SKM-1 (cell line): ENCODE measurements around the gene PLXNB3.
"Not testable (repeated sequence)": the region's sequence is repeated elsewhere in the genome, so short reads cannot be mapped to it uniquely, and the experiment has no call there.

Experiments used
- DNase-seq: peaks from one replicate; lab custom pipeline; 2025; ENCODE audit not compliant: unreplicated experiment; lab: John Stamatoyannopoulos, UW

Gene PLXNB3

DNA sequence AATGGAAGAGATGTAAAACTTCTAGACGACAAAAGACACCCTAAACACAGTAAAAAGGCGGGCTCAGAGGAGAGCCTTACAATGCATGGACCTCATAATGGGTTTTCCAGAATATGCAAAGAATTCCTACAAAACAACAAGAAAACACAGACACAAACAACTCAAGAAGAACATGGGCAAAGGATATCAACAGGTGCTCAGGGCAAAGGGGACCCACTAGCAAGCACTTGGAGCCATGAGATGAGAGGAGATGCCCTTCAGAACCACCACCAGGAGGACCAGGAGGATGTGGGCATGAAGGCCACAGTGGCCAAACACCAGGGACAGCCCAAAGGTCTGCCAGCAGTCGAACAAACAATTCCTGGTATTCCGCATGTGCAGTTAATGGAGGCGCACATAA, 49.1 kb downstream of the PLXNB3 start:
- DNase-seq, result no peak

DNA sequence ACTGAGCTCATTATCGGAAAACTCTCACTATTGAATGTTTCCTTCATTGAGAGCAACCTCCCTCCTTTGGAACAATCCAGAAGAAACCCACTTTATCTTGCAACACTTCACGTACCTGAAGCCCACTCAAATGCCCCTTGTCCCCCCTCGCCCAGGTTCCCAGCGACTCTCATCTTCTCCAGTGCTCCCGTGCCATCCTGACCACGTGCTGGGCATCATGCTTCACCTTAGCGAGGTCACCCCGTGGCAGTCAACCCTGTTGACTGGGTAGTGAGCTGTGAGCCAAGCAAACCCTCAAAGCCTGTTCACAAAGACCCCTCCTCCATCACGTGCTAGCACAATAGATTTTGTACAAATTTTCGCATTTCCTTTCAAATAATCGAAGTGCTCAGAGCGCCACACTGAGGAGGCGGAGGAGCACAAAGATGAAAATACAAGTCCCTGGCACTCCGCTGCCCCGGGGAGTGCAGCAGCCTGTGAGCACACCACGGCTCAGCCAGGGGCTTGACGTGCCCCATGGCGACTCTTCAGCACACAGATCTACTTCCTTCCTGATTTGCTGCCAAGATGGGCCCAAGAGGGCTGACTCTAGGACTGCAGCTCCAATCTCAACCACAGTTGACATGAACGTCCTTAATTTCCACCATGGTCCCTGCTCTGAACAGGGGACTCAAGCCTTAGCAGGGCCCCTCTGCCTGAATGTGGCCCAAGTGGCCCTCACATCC, 50.7 kb downstream of the PLXNB3 start:
- no peak for DNase-seq

DNA sequence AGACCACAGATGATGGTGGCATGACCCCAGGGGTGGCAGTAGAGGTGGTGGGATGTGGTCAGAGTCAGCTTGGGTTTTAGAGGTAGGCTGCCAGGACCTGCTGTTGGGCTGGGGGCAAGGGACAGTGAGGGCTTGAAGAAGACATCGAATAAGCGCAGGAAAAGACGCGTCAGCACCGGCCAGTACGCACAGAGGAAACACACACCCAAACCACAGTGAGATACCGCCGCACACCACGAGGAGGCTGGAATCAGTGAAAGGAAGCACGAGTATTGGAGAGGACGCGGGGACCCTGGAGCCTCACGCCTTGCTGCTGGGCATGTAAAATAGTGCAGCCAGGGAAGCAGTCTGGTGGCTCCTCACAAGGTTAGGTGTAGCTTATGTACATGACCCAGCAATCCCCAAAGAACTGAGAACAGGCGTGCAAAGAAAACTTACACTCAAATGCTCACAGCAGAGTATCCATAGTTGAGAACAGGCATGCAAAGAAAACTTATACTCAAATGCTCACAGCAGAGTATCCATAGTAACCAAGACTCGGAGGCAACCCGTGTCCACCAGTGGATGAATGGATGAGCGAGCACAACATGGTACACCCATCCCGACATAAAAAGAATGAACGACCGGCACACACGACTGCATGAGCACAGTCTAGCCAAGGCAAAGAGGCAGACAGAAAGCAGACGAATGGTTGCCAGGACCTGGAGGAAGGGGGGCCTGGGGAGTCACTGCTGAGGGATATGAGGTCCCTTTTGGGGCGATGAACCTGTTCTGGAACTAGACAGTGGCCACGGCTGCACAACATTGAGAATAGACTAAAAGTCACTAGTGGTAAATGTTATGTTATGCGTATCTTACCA, 53.0 kb downstream of the PLXNB3 start:
- no peak for DNase-seq

- DNase-seq, result not testable (repeated sequence)
Observed at GRCh38 chrX:153818064-153818463, 54.0 kb downstream of the PLXNB3 start.

GRCh38 chrX:153818571-153819383, 54.7 kb downstream of the PLXNB3 start:
- no peak for DNase-seq

DNA sequence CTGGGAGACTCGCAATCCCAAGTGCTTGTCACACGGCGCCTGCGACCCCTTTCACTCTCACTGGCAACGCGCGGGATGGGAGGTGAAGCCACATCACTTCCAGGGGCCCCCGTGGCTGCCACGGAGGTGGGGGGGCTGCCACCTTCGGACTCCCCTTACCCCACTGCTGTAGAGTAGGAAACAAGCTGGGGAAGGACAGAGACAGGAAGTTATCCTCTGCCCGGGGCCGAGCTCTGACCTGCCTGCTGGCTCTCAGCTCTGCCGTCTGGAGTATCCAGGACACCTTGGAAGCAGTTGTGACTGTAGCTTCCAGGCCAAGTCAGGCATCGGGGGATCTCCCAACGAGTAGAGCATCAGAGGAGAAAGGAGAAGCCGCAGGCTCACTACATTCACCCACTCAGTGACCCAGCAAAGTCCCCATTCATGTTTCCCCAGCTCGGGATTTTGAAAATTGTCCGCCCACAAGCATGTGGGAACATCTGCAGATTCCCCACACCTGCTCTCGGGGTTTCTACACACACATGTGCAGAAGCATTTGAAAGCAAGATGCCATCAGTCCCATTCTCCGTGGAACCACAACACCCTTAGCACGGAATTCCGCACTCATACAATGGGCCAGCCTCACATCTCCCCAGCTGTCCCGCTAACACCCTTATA, 55.5 kb downstream of the PLXNB3 start:
- DNase-seq, result no peak

GRCh38 chrX:153820601-153821000, 56.6 kb downstream of the PLXNB3 start:
- no peak for DNase-seq

- no peak for DNase-seq
Observed at GRCh38 chrX:153821066-153821465, 57.0 kb downstream of the PLXNB3 start.

DNA sequence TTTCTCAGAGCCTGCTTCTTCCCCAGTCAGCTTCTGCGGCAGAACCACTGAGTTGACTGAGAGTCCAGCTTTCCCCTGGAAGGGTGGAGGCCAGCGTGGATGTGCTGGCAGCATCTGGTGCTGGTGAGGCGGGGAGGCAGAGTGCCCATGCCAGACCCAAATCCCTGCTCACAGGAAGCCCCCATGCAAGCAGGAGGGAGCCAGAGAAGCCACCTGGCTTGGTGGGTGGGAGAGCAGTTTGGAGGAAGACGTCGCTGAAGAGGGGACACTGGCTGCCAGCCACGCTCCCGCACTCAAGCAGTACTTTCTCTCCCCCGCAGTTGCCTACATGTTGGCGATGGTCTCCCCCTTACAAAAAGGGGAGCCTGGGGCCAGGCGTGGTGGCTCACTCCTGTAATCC, 60.3 kb downstream of the PLXNB3 start:
- DNase-seq, result no peak

- DNase-seq, result no peak
Observed at GRCh38 chrX:153825042-153825441, 61.0 kb downstream of the PLXNB3 start.
